H1 (cell line): ENCODE results near the gene SPTY2D1. TPM values are rescaled to one million over a fixed set of nuclear protein-coding genes. Genes with fewer than 3 reads are reported as not detected.

ENCODE experiments used
- CTCF ChIA-PET: fragments of 300-600 bp; sonication (Branson Sonifier 250); formaldehyde crosslinking; loops from one replicate; lab custom pipeline; 2021; ENCODE audit not compliant: partially characterized antibody; lab: Charles Lee
- POLR2A ChIA-PET: fragments of 300-600 bp; sonication (Branson Sonifier 250); formaldehyde crosslinking; loops from one replicate; lab custom pipeline; 2021; ENCODE audit warnings: inconsistent platforms; ENCODE audit not compliant: partially characterized antibody; lab: Charles Lee
- DNase-seq, 2 experiments: peaks; one replicate each; pipeline versions ENCODE4 v3.0.0 to v3.0.0-alpha.2; 2010 to 2022; ENCODE audit warnings: low spot score in 2 of 2, low read depth in 1 of 2, mixed read lengths in 1 of 2
- FAIRE-seq: peaks from 2 replicates; lab custom pipeline; 2011; peaks lifted over from hg19 to GRCh38; lab: Jason Lieb, UNC
- H2AFZ ChIP-seq: 2 replicates; pipeline ENCODE4 v1.8.1; 2012; ENCODE audit warnings: low read length, inconsistent platforms
- H2AK5ac ChIP-seq: 2 replicates; pipeline ENCODE4 v1.6.1; 2013; ENCODE audit warnings: low read depth, low read length
- H2BK120ac ChIP-seq: replicated peaks from 2 replicates; pipeline ENCODE3; 2013; ENCODE audit warnings: low read depth, low read length, inconsistent platforms
- H2BK12ac ChIP-seq: 2 replicates; pipeline ENCODE4 v1.6.1; 2013; ENCODE audit warnings: low read depth, low read length
- H2BK15ac ChIP-seq: 2 replicates; pipeline ENCODE4 v1.6.1; 2013; ENCODE audit warnings: low read length
- H2BK20ac ChIP-seq: 2 replicates; pipeline ENCODE4 v1.6.1; 2013; ENCODE audit warnings: low read length
- H2BK5ac ChIP-seq: 2 replicates; pipeline ENCODE4 v1.6.1; 2013; ENCODE audit warnings: low read depth, low read length
- H3K14ac ChIP-seq: 2 replicates; pipeline ENCODE4 v1.6.1; 2013; ENCODE audit warnings: inconsistent platforms; ENCODE audit not compliant: insufficient read length
- H3K18ac ChIP-seq: 2 replicates; pipeline ENCODE4 v1.6.1; 2013; ENCODE audit warnings: low read length; ENCODE audit errors: extremely low read depth
- H3K23ac ChIP-seq: 2 replicates; pipeline ENCODE4 v1.6.1; 2013; ENCODE audit warnings: inconsistent platforms; ENCODE audit not compliant: insufficient read length
- H3K23me2 ChIP-seq: 2 replicates; pipeline ENCODE4 v1.6.1; 2013; ENCODE audit warnings: low read depth, low read length
- H3K27ac ChIP-seq: 2 replicates; pipeline ENCODE4 v1.6.1; 2011; ENCODE audit warnings: low read depth, low read length, inconsistent platforms
- H3K27me3 ChIP-seq, 4 experiments: replicated peaks in 1 of 4; 1 replicate in 1 of 4; 2 replicates in 3 of 4; pipeline versions ENCODE4 v1.6.1 to v1.8.1; 2011 to 2013; ENCODE audit warnings: low read length in 3 of 4, mild to moderate bottlenecking in 3 of 4, inconsistent platforms in 2 of 4, mixed read lengths in 2 of 4, moderate library complexity in 1 of 4; ENCODE audit not compliant: control insufficient read depth in 3 of 4, insufficient read depth in 3 of 4; ENCODE audit errors: extremely low read depth in 1 of 4
- H3K36me3 ChIP-seq, 4 experiments: 2 replicates each; pipeline versions ENCODE4 v1.6.1 to v1.8.1; 2011 to 2013; ENCODE audit warnings: mild to moderate bottlenecking in 4 of 4, low read length in 3 of 4, moderate library complexity in 2 of 4, control low read depth in 1 of 4, inconsistent platforms in 1 of 4; ENCODE audit not compliant: insufficient read depth in 4 of 4, control insufficient read depth in 2 of 4
- H3K4ac ChIP-seq: replicated peaks from 2 replicates; pipeline ENCODE3; 2013; ENCODE audit warnings: low read length, low read depth, mixed read lengths, inconsistent platforms; ENCODE audit not compliant: insufficient read length
- H3K4me1 ChIP-seq, 4 experiments: replicated peaks in 1 of 4; 1 replicate in 1 of 4; 2 replicates in 3 of 4; pipeline versions ENCODE4 v1.6.1 to v1.8.1; 2011 to 2013; ENCODE audit warnings: low read length in 3 of 4, inconsistent platforms in 2 of 4, mixed read lengths in 1 of 4; ENCODE audit not compliant: insufficient read depth in 4 of 4, control insufficient read depth in 3 of 4
- H3K4me2 ChIP-seq, 2 experiments: 2 replicates each; pipeline versions ENCODE4 v1.6.1 to v1.8.1; 2011 to 2013; ENCODE audit warnings: low read depth in 2 of 2, low read length in 2 of 2, control low read depth in 1 of 2, inconsistent platforms in 1 of 2, mild to moderate bottlenecking in 1 of 2; ENCODE audit not compliant: insufficient read depth in 1 of 2
- H3K4me3 ChIP-seq, 4 experiments: fragments of 200-600, 300-600 bp in 1 of 4; sonication (generic), shearing (Covaris generic), sonication (Bioruptor Twin) in 1 of 4; 2 replicates each; pipeline versions ENCODE4 v1.5.1 to v1.8.1; 2011 to 2016; ENCODE audit warnings: low read length in 4 of 4, low read depth in 3 of 4, control low read depth in 2 of 4, inconsistent platforms in 2 of 4, mild to moderate bottlenecking in 2 of 4, mixed read lengths in 1 of 4, moderate library complexity in 1 of 4; ENCODE audit not compliant: insufficient read depth in 2 of 4; ENCODE audit errors: extremely low read depth in 1 of 4
- H3K56ac ChIP-seq: replicated peaks from 2 replicates; pipeline ENCODE3; 2013; ENCODE audit warnings: low read depth, mild to moderate bottlenecking, mixed read lengths, low read length, inconsistent platforms; ENCODE audit not compliant: insufficient read length
- H3K79me1 ChIP-seq: 2 replicates; pipeline ENCODE4 v1.6.1; 2013; ENCODE audit warnings: low read depth, low read length, control low read depth
- H3K79me2 ChIP-seq, 2 experiments: 2 replicates each; pipeline versions ENCODE4 v1.6.1 to v1.8.1; 2012 to 2013; ENCODE audit warnings: low read length in 2 of 2, mild to moderate bottlenecking in 2 of 2, inconsistent platforms in 1 of 2; ENCODE audit not compliant: insufficient read depth in 2 of 2, control insufficient read depth in 1 of 2
- H3K9ac ChIP-seq, 4 experiments: replicated peaks in 1 of 4; 1 replicate in 1 of 4; 2 replicates in 3 of 4; pipeline versions ENCODE4 v1.6.1 to v1.8.1; 2011 to 2013; ENCODE audit warnings: low read depth in 3 of 4, low read length in 3 of 4, control low read depth in 2 of 4, mild to moderate bottlenecking in 2 of 4, moderate library complexity in 2 of 4, inconsistent platforms in 1 of 4; ENCODE audit errors: extremely low read depth in 1 of 4
- H3K9me3 ChIP-seq, 2 experiments: 2 replicates each; pipeline versions ENCODE4 v1.6.1 to v1.8.1; 2012 to 2013; ENCODE audit warnings: mild to moderate bottlenecking in 2 of 2, moderate library complexity in 2 of 2, control low read depth in 1 of 2, inconsistent platforms in 1 of 2, low read depth in 1 of 2, low read length in 1 of 2, mixed read lengths in 1 of 2; ENCODE audit not compliant: insufficient read depth in 2 of 2
- H4K20me1 ChIP-seq, 2 experiments: replicated peaks in 1 of 2; 2 replicates each; pipeline versions ENCODE3 to v1.8.1; 2011 to 2013; ENCODE audit warnings: inconsistent platforms in 2 of 2, low read length in 2 of 2, mild to moderate bottlenecking in 1 of 2; ENCODE audit not compliant: insufficient read depth in 2 of 2, control insufficient read depth in 1 of 2
- H4K5ac ChIP-seq: 2 replicates; pipeline ENCODE4 v1.6.1; 2013; ENCODE audit warnings: low read length, low read depth, mixed read lengths, inconsistent platforms; ENCODE audit not compliant: insufficient read length
- H4K8ac ChIP-seq: 2 replicates; pipeline ENCODE4 v1.8.0; 2013; ENCODE audit warnings: mild to moderate bottlenecking, moderate library complexity, low read length, inconsistent platforms; ENCODE audit not compliant: insufficient read depth; ENCODE audit errors: extremely low read depth
- H4K91ac ChIP-seq: replicated peaks from 2 replicates; pipeline ENCODE3; 2013; ENCODE audit warnings: low read length, mixed read lengths, inconsistent platforms; ENCODE audit not compliant: insufficient read length
- BCL11A ChIP-seq, 2 experiments: IDR thresholded peaks; one replicate each; pipeline ENCODE4 v1.6.1; 2011; ENCODE audit warnings: low read depth in 2 of 2, low read length in 2 of 2, mild to moderate bottlenecking in 2 of 2
- BRCA1 ChIP-seq: IDR thresholded peaks from 2 replicates; pipeline ENCODE4 v1.6.1; 2012; ENCODE audit warnings: low read depth, low read length, improper control_type of control experiment
- CBX5 ChIP-seq: fragments of 300-800, 300-1000 bp; sonication (generic); IDR thresholded peaks from 2 replicates; pipeline ENCODE4 v1.7.1; 2016; ENCODE audit warnings: antibody characterized with exemption, low read length, low read depth
- CREB1 ChIP-seq: IDR thresholded peaks from 2 replicates; pipeline ENCODE4 v1.6.1; 2012; ENCODE audit warnings: inconsistent platforms
- CTBP2 ChIP-seq: IDR thresholded peaks from 2 replicates; pipeline ENCODE4 v1.7.0; 2011; ENCODE audit warnings: borderline replicate concordance, mild to moderate bottlenecking, moderate library complexity, mixed read lengths, low read length; ENCODE audit not compliant: insufficient read depth, insufficient read length
- HDAC6 ChIP-seq: IDR thresholded peaks from one replicate; pipeline ENCODE4 v1.7.1; 2012; ENCODE audit warnings: low read depth, mild to moderate bottlenecking, inconsistent platforms, low read length, moderate library complexity
- KDM5A ChIP-seq: fragments of 200-600 bp; IDR thresholded peaks from 2 replicates; pipeline ENCODE4 v1.7.1; 2012; ENCODE audit warnings: mild to moderate bottlenecking, low read length, inconsistent platforms, mixed read lengths
- MAFK ChIP-seq: IDR thresholded peaks from 2 replicates; pipeline ENCODE4 v1.6.1; 2012; ENCODE audit warnings: low read depth, mild to moderate bottlenecking, improper control_type of control experiment, low read length
- MAX ChIP-seq: IDR thresholded peaks from 2 replicates; pipeline ENCODE4 v1.6.1; 2012; ENCODE audit warnings: inconsistent platforms
- NANOG ChIP-seq: IDR thresholded peaks from 2 replicates; pipeline ENCODE4 v1.6.1; 2011; ENCODE audit warnings: low read length, low read depth, mild to moderate bottlenecking, inconsistent platforms; ENCODE audit not compliant: insufficient read depth, poor library complexity, severe bottlenecking
- NRF1 ChIP-seq: IDR thresholded peaks from 2 replicates; pipeline ENCODE4 v1.6.1; 2011; ENCODE audit warnings: mild to moderate bottlenecking, low read depth, low read length, improper control_type of control experiment
- SIX5 ChIP-seq: IDR thresholded peaks from 2 replicates; pipeline ENCODE4 v1.6.1; 2011; ENCODE audit warnings: mild to moderate bottlenecking, low read depth, low read length
- SRF ChIP-seq: IDR thresholded peaks from 2 replicates; pipeline ENCODE4 v1.6.1; 2011; ENCODE audit warnings: mild to moderate bottlenecking, low read depth, low read length, moderate library complexity
- WGBS, 2 experiments: shearing (Covaris generic) in 1 of 2; methylation state at CpG; one replicate each; pipeline versions ENCODE4 v1.1.6 to v1.1.7; 2013 to 2015; ENCODE audit warnings: low lambda C conversion rate in 2 of 2, mixed read lengths in 2 of 2, inconsistent platforms in 1 of 2, low coverage in 1 of 2, missing lambda C conversion rate in 1 of 2; ENCODE audit not compliant: insufficient replicate concordance in 2 of 2, insufficient coverage in 1 of 2, insufficient read length in 1 of 2; ENCODE audit errors: extremely low coverage in 1 of 2, missing lambda C conversion rate in 1 of 2; 5-methylcytosine and 5-hydroxymethylcytosine counted together
- polyA plus RNA-seq, 7 experiments: library from polyadenylated mRNA; depleted of rRNA in 3 of 7; stranded (reverse) in 5 of 7; unstranded in 2 of 7; fragments of >200 nt in 5 of 7; fragments of 200-250 nt in 2 of 7; gene quantifications; 1 replicate in 5 of 7; 2 replicates in 1 of 7; 4 replicates in 1 of 7; pipeline versions ENCODE4 v1.2.1 to v1.2.3, GENCODE V29; 2011 to 2013; ENCODE audit warnings: missing spikeins in 2 of 7, mixed read lengths in 2 of 7
- total RNA-seq: library from RNA; stranded (reverse); fragmentation: NEBNext Ultra II Directional; extraction: Animal tissue kit (Norgen Biotek cat#: 25700); gene quantifications from 2 replicates; pipeline ENCODE4 v1.2.1, GENCODE V29; 2021

Gene SPTY2D1
- total and polyA plus RNA-seq, 2 of the 8 experiments (the other 6 are each of a cell fraction or from before 2014, with no cell fraction given) = 4.9 to 17.6 TPM

GRCh38 chr11:18580113-18580766 is 53.9 kb downstream of the SPTY2D1 start:
- Histone ChIP-seq H4K91ac (no peak overlapping the region), H2AK5ac (no peak overlapping the region), H3K18ac (no peak overlapping the region), H2BK120ac (no peak overlapping the region), H2BK15ac (no peak overlapping the region), H2BK12ac (no peak overlapping the region), H4K5ac (no peak overlapping the region), H3K27ac (no peak overlapping the region), H3K14ac (no peak overlapping the region), H3K4me1 (no peaks in the 10 kb centered on the region), H3K9me3 (no peaks in the 10 kb centered on the region), H3K36me3 (peaks cover 0 to 3% (median 0%) of the 10 kb centered on the region in 4 experiments; a peak in 1 of 8 replicates), H3K79me1 (no peaks in the 10 kb centered on the region), H2BK20ac (no peak overlapping the region), H2AFZ (no peak overlapping the region), H4K8ac (no peak overlapping the region), H4K20me1 (no peaks in the 10 kb centered on the region), H3K79me2 (no peaks in the 10 kb centered on the region), H3K23me2 (no peaks in the 10 kb centered on the region), H3K4me3 (no peak overlapping the region), H3K56ac (no peak overlapping the region), H2BK5ac (no peak overlapping the region), H3K4me2 (no peak overlapping the region), H3K27me3 (no peaks in the 10 kb centered on the region), H3K9ac (no peak overlapping the region), H3K23ac (no peak overlapping the region), H3K4ac (no peak overlapping the region)
- DNase-seq (no peak), FAIRE-seq (no peak)
- ChIA-PET CTCF (no interaction called here), POLR2A (interaction anchor here (2.6 kb wide), 1 partner anchor 54 kb away, joined by 6 read pairs; no protein-coding TSS in a partner anchor)
- no peak for TF ChIP-seq CBX5
- no peak for TF ChIP-seq NANOG
- TF ChIP-seq NRF1 = no peak
- no peak for TF ChIP-seq SRF
- TF ChIP-seq KDM5A = no peak
- TF ChIP-seq BCL11A (IDR thresholded peaks at IDR 0.05; ENCODE audit: low read depth in 2 of 2, low read length in 2 of 2) = no peak
- no peak for TF ChIP-seq CTBP2
- TF ChIP-seq BRCA1 = no peak
- TF ChIP-seq MAFK = no peak
- TF ChIP-seq SIX5 = no peak
- TF ChIP-seq CREB1 = no peak
- no peak for TF ChIP-seq MAX
- no peak for TF ChIP-seq HDAC6
- 86% methylated on average over 2 of the region's 2 CpGs; no CpG with 5 or more reads in 1 of the 2 experiments for WGBS, 2 experiments
